BLaER1 treated with 17β-estradiol and CSF1 and Interleukin-3, amounts not matched to agents 10 nM and 100 nM (cell line): ENCODE data around the gene FLNB.

Experiments
- H3K27ac ChIP-seq, 11 experiments: shearing (Covaris generic); formaldehyde crosslinking; 2 replicates each; pipeline ENCODE4 v1.8.1; 2022
- H3K27me3 ChIP-seq, 11 experiments: shearing (Covaris generic); formaldehyde crosslinking; 2 replicates each; pipeline ENCODE4 v1.8.1; 2022
- H3K36me3 ChIP-seq, 11 experiments: shearing (Covaris generic); formaldehyde crosslinking; 2 replicates each; pipeline ENCODE4 v1.8.1; 2022
- H3K4me1 ChIP-seq, 10 experiments: shearing (Covaris generic); formaldehyde crosslinking; 2 replicates each; pipeline ENCODE4 v1.8.1; 2022
- H3K4me2 ChIP-seq, 11 experiments: shearing (Covaris generic); formaldehyde crosslinking; 2 replicates each; pipeline ENCODE4 v1.8.1; 2022
- H3K4me3 ChIP-seq, 10 experiments: shearing (Covaris generic); formaldehyde crosslinking; 2 replicates each; pipeline ENCODE4 v1.8.1; 2022
- H3K9ac ChIP-seq, 11 experiments: shearing (Covaris generic); formaldehyde crosslinking; 2 replicates each; pipeline ENCODE4 v1.8.1; 2022
- H3K9me3 ChIP-seq, 11 experiments: shearing (Covaris generic); formaldehyde crosslinking; replicated peaks in 1 of 11; 2 replicates each; pipeline ENCODE4 v1.8.1; 2022
- H4K20me1 ChIP-seq, 11 experiments: shearing (Covaris generic); formaldehyde crosslinking; 2 replicates each; pipeline ENCODE4 v1.8.1; 2022
- Cebpa-rat ChIP-seq, 11 experiments: shearing (Covaris generic); IDR thresholded peaks; 2 replicates each; pipeline ENCODE4 v1.8.1; 2022

Gene FLNB

GRCh38 chr3:58144478-58145325 is 136.5 kb downstream of the FLNB start:
- no peaks in the 10 kb centered on the region for H3K4me1 ChIP-seq
- no peak overlapping the region for H3K9ac ChIP-seq
- no peaks in the 10 kb centered on the region for H3K9me3 ChIP-seq
- H3K36me3 ChIP-seq: peaks cover 34 to 99% (median 95%) of the 10 kb centered on the region in 11 experiments
- no peak overlapping the region for H3K4me2 ChIP-seq
- no peak overlapping the region for H3K27ac ChIP-seq
- TF ChIP-seq Cebpa-rat (IDR thresholded peaks at IDR 0.05): no peak
- H4K20me1 ChIP-seq: peaks cover 0 to 11% (median 0%) of the 10 kb centered on the region in 11 experiments; a peak in 1 of 22 replicates
- H3K27me3 ChIP-seq: no peaks in the 10 kb centered on the region
- H3K4me3 ChIP-seq: no peak overlapping the region

DNA sequence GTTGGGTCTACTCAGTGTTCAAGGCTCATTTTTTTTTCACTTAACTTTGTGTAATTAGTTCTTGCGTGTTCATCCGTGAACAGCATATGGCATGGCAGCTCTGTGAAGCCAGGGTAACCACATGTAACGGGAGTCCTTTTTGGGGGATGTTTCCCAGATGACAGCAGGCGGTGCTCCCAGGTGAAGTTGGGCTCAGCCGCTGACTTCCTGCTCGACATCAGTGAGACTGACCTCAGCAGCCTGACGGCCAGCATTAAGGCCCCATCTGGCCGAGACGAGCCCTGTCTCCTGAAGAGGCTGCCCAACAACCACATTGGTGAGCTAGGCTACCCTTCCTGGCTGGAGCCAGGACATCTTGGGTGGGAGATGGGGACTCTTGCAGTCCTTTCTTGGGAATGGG is 139.8 kb downstream of the FLNB start:
- no peak overlapping the region for H3K27ac ChIP-seq
- peaks cover 32 to 99% (median 95%) of the 10 kb centered on the region in 11 experiments for H3K36me3 ChIP-seq

GRCh38 chr3:58150130-58150809 is 142.0 kb downstream of the FLNB start:
- Histone ChIP-seq H3K4me3 (no peak overlapping the region), H3K9ac (no peak overlapping the region), H3K36me3 (peaks cover 37 to 100% (median 98%) of the 10 kb centered on the region in 11 experiments)

More for the DNA sequence above, 139.8 kb downstream of the FLNB start:
- no peaks in the 10 kb centered on the region for H3K27me3 ChIP-seq
- no peaks in the 10 kb centered on the region for H3K4me1 ChIP-seq
- H4K20me1 ChIP-seq: peaks cover 0 to 7% (median 0%) of the 10 kb centered on the region in 11 experiments; a peak in 1 of 22 replicates
- no peak overlapping the region for H3K4me2 ChIP-seq
- H3K4me3 ChIP-seq: no peak overlapping the region
- no peaks in the 10 kb centered on the region for H3K9me3 ChIP-seq
- TF ChIP-seq Cebpa-rat (IDR thresholded peaks at IDR 0.05): no peak
- no peak overlapping the region for H3K9ac ChIP-seq

DNA sequence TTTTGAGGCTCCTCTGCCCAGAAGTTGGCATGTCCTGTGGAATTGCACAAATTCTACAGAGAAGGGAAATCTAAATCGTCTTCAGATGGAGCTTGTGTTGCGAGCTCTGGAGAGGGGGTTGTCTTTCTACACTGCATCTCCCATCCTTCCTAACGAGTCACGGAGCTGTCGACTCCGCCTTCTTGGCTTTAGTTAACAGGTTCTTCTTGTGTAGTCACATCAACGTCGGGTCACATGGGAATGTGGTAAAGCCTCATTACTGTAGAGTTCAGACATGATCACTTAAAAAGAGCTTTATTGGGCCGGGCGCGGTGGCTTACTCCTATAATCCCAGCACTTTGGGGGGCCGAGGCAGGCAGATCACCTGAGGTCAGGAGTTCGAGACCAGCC is 142.6 kb downstream of the FLNB start:
- Histone ChIP-seq H3K9ac (no peak overlapping the region), H3K4me3 (no peak overlapping the region), H3K4me1 (no peaks in the 10 kb centered on the region), H3K36me3 (peaks cover 40 to 100% (median 97%) of the 10 kb centered on the region in 11 experiments), H3K27me3 (no peaks in the 10 kb centered on the region), H3K4me2 (no peak overlapping the region), H4K20me1 (no peaks in the 10 kb centered on the region; a peak in 1 of 22 replicates), H3K9me3 (no peaks in the 10 kb centered on the region), H3K27ac (no peak overlapping the region)
- no peak for TF ChIP-seq Cebpa-rat (IDR thresholded peaks at IDR 0.05)

More at GRCh38 chr3:58150130-58150809, 142.0 kb downstream of the FLNB start:
- Histone ChIP-seq H3K27ac (no peak overlapping the region), H3K9me3 (no peaks in the 10 kb centered on the region), H4K20me1 (no peaks in the 10 kb centered on the region; a peak in 1 of 22 replicates), H3K4me2 (no peak overlapping the region), H3K27me3 (no peaks in the 10 kb centered on the region), H3K4me1 (no peaks in the 10 kb centered on the region)
- no peak for TF ChIP-seq Cebpa-rat (IDR thresholded peaks at IDR 0.05)

DNA sequence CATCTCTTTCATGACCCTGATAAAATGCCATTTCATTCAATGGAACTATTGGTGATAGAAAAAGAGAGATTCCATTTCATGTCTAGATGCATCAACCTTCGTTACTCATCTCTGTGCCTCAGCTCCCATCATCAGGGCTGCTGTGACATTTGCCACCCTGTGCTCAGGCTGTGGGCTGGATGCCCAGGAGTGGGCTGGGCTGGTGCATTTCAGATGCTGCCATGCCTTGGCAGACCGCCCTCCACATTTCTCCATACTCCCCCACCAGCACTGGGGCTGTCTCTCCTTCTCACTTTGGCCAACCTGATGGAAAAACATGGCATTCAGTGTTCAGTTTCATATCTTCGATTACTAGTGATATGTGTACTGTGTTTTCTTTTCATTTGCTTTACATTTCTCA is 143.4 kb downstream of the FLNB start:
- Histone ChIP-seq H3K4me3 (no peak overlapping the region), H3K4me1 (no peaks in the 10 kb centered on the region), H3K9ac (no peak overlapping the region), H4K20me1 (no peaks in the 10 kb centered on the region; a peak in 1 of 22 replicates), H3K9me3 (no peaks in the 10 kb centered on the region), H3K36me3 (peaks cover 43 to 100% (median 93%) of the 10 kb centered on the region in 11 experiments), H3K4me2 (no peak overlapping the region), H3K27ac (no peak overlapping the region), H3K27me3 (no peaks in the 10 kb centered on the region)
- TF ChIP-seq Cebpa-rat (IDR thresholded peaks at IDR 0.05): no peak

DNA sequence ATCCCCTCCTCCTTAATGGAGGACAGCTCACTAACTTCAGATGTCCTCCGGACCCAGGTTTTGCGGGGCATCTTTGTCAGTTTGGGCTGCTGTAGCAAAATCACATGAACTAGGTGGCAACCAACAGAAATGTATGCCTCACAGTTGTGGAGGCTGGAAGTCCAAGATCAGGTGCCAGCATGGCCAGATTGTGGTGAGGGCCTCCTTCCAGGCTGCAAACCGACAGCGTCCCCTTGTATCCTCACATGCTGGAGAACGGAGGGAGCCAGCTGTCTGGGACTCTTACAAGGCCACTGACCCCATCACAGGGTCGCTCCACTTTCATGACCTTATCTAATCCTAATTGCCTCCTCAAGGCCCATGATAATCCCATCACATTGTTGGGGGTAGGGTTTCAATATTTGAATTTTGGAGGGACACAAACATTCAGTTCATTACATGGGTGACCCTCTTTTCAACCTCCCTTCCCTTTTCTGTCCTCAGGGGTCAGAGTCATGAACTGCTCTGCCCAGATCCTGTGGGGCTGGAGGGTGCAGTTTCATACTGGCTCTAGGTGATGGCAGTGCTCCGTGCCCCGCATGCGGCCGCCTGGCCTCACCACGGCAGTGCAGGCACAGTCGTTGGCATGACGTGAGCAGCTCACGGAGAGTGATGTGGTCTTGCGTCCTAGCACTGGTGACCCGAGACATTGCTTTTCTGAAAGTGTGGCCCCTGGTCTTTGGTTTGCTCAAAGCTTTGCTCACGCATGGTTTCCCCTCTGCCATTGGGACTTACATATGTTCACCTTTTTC is 144.2 kb downstream of the FLNB start:
- H3K27me3 ChIP-seq: no peaks in the 10 kb centered on the region
- no peaks in the 10 kb centered on the region for H3K9me3 ChIP-seq
- H3K36me3 ChIP-seq: peaks cover 43 to 100% (median 89%) of the 10 kb centered on the region in 11 experiments
- no peak overlapping the region for H3K4me2 ChIP-seq
- no peaks in the 10 kb centered on the region for H3K4me1 ChIP-seq
- no peak for TF ChIP-seq Cebpa-rat (IDR thresholded peaks at IDR 0.05)
- H3K27ac ChIP-seq: no peak overlapping the region
- no peaks in the 10 kb centered on the region; a peak in 1 of 22 replicates for H4K20me1 ChIP-seq
- H3K9ac ChIP-seq: no peak overlapping the region
- H3K4me3 ChIP-seq: no peak overlapping the region

GRCh38 chr3:58153371-58153770 is 145.1 kb downstream of the FLNB start:
- no peak for TF ChIP-seq Cebpa-rat (IDR thresholded peaks at IDR 0.05)
- H3K27me3 ChIP-seq: no peaks in the 10 kb centered on the region
- H3K27ac ChIP-seq: no peak overlapping the region
- no peak overlapping the region for H3K4me2 ChIP-seq
- H3K4me1 ChIP-seq: no peaks in the 10 kb centered on the region
- H4K20me1 ChIP-seq: no peaks in the 10 kb centered on the region; a peak in 1 of 22 replicates
- H3K36me3 ChIP-seq: peaks cover 35 to 98% (median 85%) of the 10 kb centered on the region in 11 experiments
- H3K9ac ChIP-seq: no peak overlapping the region
- H3K9me3 ChIP-seq: no peaks in the 10 kb centered on the region
- H3K4me3 ChIP-seq: no peak overlapping the region

- no peak for TF ChIP-seq Cebpa-rat (IDR thresholded peaks at IDR 0.05)
- Histone ChIP-seq H4K20me1 (no peaks in the 10 kb centered on the region; a peak in 1 of 22 replicates), H3K9ac (no peak overlapping the region), H3K4me2 (no peak overlapping the region), H3K4me3 (no peak overlapping the region), H3K4me1 (no peaks in the 10 kb centered on the region), H3K27ac (no peak overlapping the region), H3K36me3 (peaks cover 21 to 98% (median 82%) of the 10 kb centered on the region in 11 experiments), H3K27me3 (no peaks in the 10 kb centered on the region), H3K9me3 (no peaks in the 10 kb centered on the region)
Observed at GRCh38 chr3:58154626-58155449, 146.6 kb downstream of the FLNB start.
